H4 (cell line): Measurements from ENCODE around the gene CCR8. TPM values are rescaled to one million over a fixed set of nuclear protein-coding genes. Genes with fewer than 3 reads are reported as not detected.
"Not testable (repeated sequence)": the region's sequence is repeated elsewhere in the genome, so short reads cannot be mapped to it uniquely, and the experiment has no call there.

Experiments
- DNase-seq: peaks from one replicate; pipeline ENCODE4 v3.0.0-alpha.2; 2015; ENCODE audit warnings: low spot score
- total RNA-seq: library from RNA; depleted of rRNA; stranded (reverse); fragments of >200 nt; shearing (Covaris generic); gene quantifications from 2 replicates; pipeline ENCODE4 v1.2.3, GENCODE V29; 2014

CCR8 gene
- total RNA-seq, 1 experiment from 2014 or later, result not detected

DNA sequence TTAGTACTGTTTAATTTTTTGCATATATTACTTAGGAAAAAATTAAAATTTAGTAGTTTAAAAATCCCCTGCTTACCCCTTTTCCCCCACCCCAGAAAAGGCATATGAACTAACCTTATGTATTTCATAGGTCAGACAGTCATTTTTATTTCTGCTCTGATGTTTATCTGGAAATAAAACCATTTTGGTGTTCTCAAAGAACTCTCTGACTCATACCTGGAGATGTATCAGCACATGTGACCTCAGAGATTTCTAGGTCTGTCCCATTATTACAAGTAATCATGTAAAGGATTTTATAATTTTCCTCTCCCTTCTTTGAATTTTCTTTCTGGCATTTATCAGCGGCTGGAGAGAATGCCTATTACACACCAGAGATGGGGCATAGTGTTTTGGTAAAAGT is 14.1 kb upstream of the CCR8 start:
- DNase-seq, result no peak

DNA sequence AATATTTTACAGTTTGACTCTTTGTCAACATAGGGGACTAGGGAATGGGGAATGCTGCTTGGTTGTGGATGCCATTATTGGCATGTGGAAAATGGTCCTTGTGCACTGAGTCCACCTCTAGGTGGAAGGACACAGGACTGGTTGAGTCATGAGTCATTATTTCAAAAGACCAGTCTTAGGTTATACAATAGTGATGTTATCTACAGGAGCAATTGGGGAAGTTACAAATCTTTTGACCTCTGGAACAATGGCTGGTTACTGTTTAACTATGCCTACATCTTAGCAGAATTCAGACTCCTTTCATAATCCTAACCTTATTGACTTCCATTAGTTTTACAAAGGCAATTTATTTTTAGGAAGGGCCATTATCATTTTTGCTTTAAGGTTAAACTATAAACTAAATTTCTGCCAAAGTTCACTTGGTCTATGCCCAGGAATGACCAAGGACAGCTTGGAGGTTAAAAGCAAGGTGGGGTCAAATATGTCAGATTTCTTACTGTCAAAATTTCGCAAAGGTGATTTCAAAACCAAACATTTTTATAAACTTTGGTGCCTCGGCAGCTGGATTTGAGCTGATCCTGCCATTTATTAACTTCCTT is 11.8 kb upstream of the CCR8 start:
- no peak for DNase-seq

GRCh38 chr3:39318301-39318700 is 11.2 kb upstream of the CCR8 start:
- no peak for DNase-seq

GRCh38 chr3:39319249-39319648 is 10.3 kb upstream of the CCR8 start:
- DNase-seq, result no peak

DNA sequence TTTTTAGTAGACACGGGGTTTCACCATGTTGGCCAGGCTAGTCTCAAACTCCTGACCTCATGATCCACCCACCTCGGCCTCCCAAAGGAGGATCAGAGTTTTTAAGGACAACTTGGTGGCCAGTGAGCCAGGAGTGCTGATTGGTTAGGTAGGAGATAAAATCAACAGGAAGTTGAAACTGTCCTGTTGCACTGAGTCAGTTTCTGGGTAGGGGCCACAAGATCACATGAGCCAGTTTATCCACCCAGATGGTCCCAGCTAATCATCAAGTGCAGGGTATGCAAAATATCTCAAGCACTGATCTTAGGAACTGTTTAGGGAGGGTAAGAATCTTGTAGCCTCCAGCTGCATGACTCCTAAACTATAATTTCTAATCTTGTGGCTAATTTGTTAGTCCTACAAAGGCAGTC is 7.9 kb upstream of the CCR8 start:
- DNase-seq, result not testable (repeated sequence)

DNA sequence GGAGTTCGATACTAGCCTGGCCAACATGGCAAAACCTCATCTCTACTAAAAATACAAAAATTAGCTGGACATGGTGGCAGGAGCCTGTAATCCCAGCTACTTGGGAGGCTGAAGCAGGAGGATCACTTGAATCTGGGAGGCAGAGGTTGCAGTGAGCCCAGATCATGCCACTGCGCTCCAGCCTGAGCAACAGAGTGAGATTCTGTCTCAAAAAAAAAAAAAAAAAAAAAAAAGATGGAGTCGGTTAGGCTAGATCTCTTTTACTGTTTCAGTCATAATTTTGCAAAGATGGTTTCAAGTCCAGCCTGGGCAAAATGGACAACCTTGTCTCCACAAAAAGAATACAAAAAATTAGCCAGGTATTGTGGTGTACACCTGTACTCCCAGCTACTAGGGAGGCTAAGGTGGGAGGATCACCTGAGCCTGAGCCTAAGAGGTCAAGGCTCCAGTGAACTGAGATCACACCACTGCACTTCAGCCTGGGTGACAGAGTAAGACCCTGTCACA is 7.2 kb upstream of the CCR8 start:
- DNase-seq, result not testable (repeated sequence)

GRCh38 chr3:39322936-39323335 is 6.6 kb upstream of the CCR8 start:
- DNase-seq, result no peak

GRCh38 chr3:39323494-39323893 is 6.0 kb upstream of the CCR8 start:
- DNase-seq, result no peak

DNA sequence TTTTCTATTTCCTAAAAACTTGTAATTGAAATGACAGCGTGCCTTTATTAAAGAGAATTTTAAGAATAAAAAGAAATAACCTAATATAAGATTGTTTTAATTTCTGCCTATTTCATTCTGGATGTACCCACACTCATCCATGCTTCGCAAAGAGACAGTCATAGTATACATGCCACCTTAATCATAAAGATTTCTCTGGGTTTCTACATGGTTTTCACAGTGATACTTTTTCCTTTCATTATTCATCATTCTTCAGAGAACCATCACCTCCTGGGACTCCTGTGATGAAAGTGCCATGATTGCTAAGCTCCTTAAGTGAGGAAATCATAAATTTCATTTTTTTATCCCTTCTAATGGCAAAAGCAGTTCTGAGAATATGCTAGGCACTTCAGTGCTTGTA is 4.3 kb upstream of the CCR8 start:
- no peak for DNase-seq

- DNase-seq, result no peak
These were observed 2.3 kb upstream of the CCR8 start for GRCh38 chr3:39327053-39327745.

- no peak for DNase-seq
These were observed 1.7 kb upstream of the CCR8 start for GRCh38 chr3:39327746-39328349.

DNA sequence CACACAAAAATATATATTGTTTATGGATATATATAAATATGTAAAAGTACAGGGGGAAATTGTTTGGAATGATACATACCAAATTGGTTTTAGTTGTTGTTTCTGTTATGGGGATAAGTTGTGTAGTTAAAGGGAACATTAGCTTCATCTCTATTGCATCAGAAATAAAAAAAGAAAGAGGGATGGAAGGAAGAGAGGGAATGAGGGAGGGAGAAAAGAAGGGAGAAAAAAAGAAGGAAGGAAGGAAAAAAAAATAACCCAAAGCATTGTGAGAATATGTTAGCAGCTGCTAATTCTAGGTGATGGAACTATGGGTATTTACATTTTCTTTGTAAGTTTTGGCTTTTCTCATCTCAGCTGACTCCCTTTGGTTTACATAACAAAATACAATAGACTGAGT is 1.3 kb downstream of the CCR8 start:
- DNase-seq, result no peak

GRCh38 chr3:39332525-39332924 is 3.0 kb downstream of the CCR8 start:
- no peak for DNase-seq

GRCh38 chr3:39333607-39334006 is 4.1 kb downstream of the CCR8 start:
- no peak for DNase-seq

- no peak for DNase-seq
These were observed 4.7 kb downstream of the CCR8 start for GRCh38 chr3:39334205-39334604.

GRCh38 chr3:39338201-39338600 is 8.7 kb downstream of the CCR8 start:
- no peak for DNase-seq

GRCh38 chr3:39339086-39339485 is 9.6 kb downstream of the CCR8 start:
- DNase-seq, result no peak

DNA sequence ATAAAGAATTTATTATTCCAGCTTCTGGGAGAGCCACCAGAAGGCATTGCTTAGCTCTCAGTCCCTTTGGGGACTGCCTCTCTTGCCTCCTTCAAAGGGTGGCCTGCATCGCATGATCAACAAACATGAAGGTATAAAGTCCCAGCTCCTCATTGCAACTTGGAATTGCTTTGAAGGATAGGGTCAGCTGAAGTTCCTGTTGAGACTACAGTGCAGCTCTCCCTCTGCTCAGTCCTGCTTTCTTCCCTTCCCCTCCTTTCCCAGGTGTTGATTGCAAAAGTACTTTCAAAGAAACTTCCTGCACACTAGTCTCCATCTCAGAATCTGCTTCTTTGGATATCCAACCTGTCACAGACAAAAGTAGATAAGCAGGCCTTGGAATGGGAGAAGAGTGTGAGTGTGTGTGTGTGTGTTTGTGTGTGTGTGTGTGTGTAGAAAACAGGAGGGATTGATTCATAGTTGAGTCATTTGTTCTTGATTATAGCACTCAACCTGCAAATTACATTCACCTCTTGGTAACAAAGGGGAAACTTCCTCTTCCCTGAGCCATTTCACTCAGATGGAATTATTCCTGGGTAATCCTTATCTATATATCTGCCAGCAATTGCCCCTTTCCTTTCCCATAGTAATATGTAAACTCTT is 13.7 kb downstream of the CCR8 start:
- no peak for DNase-seq

- no peak for DNase-seq
These were observed 14.3 kb downstream of the CCR8 start for GRCh38 chr3:39343760-39344159.

- DNase-seq, result no peak
These were observed 15.3 kb downstream of the CCR8 start for GRCh38 chr3:39344746-39345344.

DNA sequence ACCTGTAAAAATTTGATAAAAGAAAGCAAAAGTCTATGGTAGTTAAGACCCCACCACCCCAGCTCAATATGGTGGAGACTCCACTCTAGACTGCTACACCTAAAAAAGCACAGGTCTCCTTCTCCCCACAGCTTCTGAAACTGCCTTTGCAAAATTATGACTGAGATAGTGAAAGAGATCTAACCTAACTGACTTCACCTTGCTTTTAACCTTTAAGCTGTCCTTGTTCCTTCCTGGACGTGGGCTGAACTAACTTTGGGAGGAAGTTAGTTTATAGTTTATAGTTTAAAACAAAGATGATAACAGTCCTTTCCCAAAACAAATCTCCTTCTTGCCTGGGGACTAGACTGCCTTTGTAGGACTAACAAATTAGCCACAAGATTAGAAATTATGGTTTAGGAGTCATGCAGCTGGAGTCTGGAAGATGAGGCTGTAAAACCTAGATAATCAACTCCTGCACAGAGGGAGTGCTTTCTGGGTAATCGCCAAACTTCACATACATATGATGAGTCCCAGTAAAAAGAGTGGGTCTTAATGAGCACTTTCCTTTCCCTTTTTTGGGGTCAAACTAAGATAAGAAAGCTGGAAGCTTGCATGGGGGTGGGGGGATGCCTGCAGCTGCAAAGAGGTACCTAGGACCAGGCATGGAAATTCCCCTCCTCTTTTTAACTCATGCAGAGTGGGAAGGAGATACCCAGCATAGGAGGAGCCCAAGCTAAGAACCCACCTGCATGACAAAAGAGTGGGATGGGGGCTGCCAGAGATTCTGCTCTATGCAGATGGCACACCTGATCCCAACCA is 17.5 kb downstream of the CCR8 start:
- DNase-seq, result no peak

DNA sequence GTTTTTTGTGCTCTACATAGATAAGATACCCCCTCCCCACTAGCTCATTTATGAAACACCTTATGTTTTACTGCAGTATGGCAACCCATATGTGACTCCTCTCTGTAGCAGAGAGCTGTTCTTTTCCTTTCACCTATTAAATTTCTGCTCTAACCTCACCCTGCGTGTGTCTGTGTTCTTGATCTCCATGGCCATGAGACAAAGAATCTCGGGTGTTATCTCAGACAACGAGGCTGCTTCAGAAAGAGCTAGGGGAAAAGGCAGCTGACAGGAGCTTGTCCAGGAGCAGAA is 18.0 kb downstream of the CCR8 start:
- no peak for DNase-seq
